H9 (cell line): ENCODE results near the gene GLS2. TPM values are rescaled to one million over a fixed set of nuclear protein-coding genes. Genes with fewer than 3 reads are reported as not detected.

Experiments used
- DNase-seq: peaks from one replicate; pipeline ENCODE4 v3.0.0-alpha.2; 2017
- H2AFZ ChIP-seq: one replicate; pipeline ENCODE4 v1.6.1; 2013; ENCODE audit warnings: mild to moderate bottlenecking, low read length, control low read depth, moderate library complexity
- H2AK5ac ChIP-seq: 2 replicates; pipeline ENCODE4 v1.6.1; 2013; ENCODE audit warnings: low read length, control low read depth, mixed read lengths; ENCODE audit not compliant: insufficient read length
- H2BK120ac ChIP-seq: one replicate; pipeline ENCODE4 v1.6.1; 2013; ENCODE audit warnings: low read depth, mild to moderate bottlenecking, low read length, control low read depth, inconsistent platforms; ENCODE audit not compliant: poor library complexity, severe bottlenecking
- H2BK12ac ChIP-seq: 2 replicates; pipeline ENCODE4 v1.6.1; 2013; ENCODE audit warnings: low read length, control low read depth, mixed read lengths, low read depth; ENCODE audit not compliant: insufficient read length
- H2BK15ac ChIP-seq: 2 replicates; pipeline ENCODE4 v1.6.1; 2013; ENCODE audit warnings: low read depth, low read length, control low read depth
- H2BK20ac ChIP-seq: one replicate; pipeline ENCODE4 v1.6.1; 2013; ENCODE audit warnings: low read depth, mild to moderate bottlenecking, low read length, control low read depth, inconsistent platforms; ENCODE audit not compliant: poor library complexity, severe bottlenecking
- H2BK5ac ChIP-seq: 2 replicates; pipeline ENCODE4 v1.6.1; 2013; ENCODE audit warnings: low read length, control low read depth, mixed read lengths; ENCODE audit not compliant: insufficient read length
- H3K14ac ChIP-seq: 2 replicates; pipeline ENCODE4 v1.6.1; 2013; ENCODE audit warnings: low read length, control low read depth; ENCODE audit not compliant: insufficient read depth
- H3K18ac ChIP-seq: 2 replicates; pipeline ENCODE4 v1.6.1; 2013; ENCODE audit warnings: low read depth, mild to moderate bottlenecking, mixed read lengths, low read length, control low read depth; ENCODE audit not compliant: insufficient read length
- H3K23ac ChIP-seq: 2 replicates; pipeline ENCODE4 v1.6.1; 2013; ENCODE audit warnings: low read length, control low read depth, mixed read lengths, low read depth; ENCODE audit not compliant: insufficient read length
- H3K23me2 ChIP-seq: 2 replicates; pipeline ENCODE4 v1.6.1; 2013; ENCODE audit warnings: low read depth, mild to moderate bottlenecking, mixed read lengths, low read length, control low read depth; ENCODE audit not compliant: insufficient read length, poor library complexity, severe bottlenecking
- H3K27ac ChIP-seq: 2 replicates; pipeline ENCODE4 v1.5.1; 2013; ENCODE audit warnings: low read length, control low read depth, mixed read lengths, low read depth; ENCODE audit not compliant: insufficient read length
- H3K27me3 ChIP-seq: 2 replicates; pipeline ENCODE4 v1.6.1; 2013; ENCODE audit warnings: low read length, control low read depth, inconsistent platforms; ENCODE audit not compliant: insufficient read depth
- H3K4ac ChIP-seq: 2 replicates; pipeline ENCODE4 v1.6.1; 2013; ENCODE audit warnings: low read depth, mild to moderate bottlenecking, control low read depth, inconsistent platforms, low read length, moderate library complexity
- H3K4me1 ChIP-seq: 2 replicates; pipeline ENCODE4 v1.6.1; 2013; ENCODE audit warnings: low read length, control low read depth, inconsistent platforms; ENCODE audit not compliant: insufficient read depth
- H3K4me2 ChIP-seq: 2 replicates; pipeline ENCODE4 v1.6.1; 2013; ENCODE audit warnings: low read length, control low read depth, mixed read lengths; ENCODE audit not compliant: insufficient read length, insufficient read depth
- H3K56ac ChIP-seq: 2 replicates; pipeline ENCODE4 v1.6.1; 2013; ENCODE audit warnings: low read depth, mild to moderate bottlenecking, mixed read lengths, low read length, control low read depth; ENCODE audit not compliant: insufficient read length
- H3K79me1 ChIP-seq: 2 replicates; pipeline ENCODE4 v1.6.1; 2013; ENCODE audit warnings: low read depth, mild to moderate bottlenecking, moderate library complexity, low read length, control low read depth, inconsistent platforms; ENCODE audit not compliant: insufficient read depth, poor library complexity, severe bottlenecking
- H3K79me2 ChIP-seq: 2 replicates; pipeline ENCODE4 v1.6.1; 2013; ENCODE audit warnings: low read length, control low read depth, inconsistent platforms; ENCODE audit not compliant: insufficient read depth
- H3K9ac ChIP-seq: 2 replicates; pipeline ENCODE4 v1.6.1; 2013; ENCODE audit warnings: low read length, control low read depth, mixed read lengths; ENCODE audit not compliant: insufficient read length; ENCODE audit errors: extremely low read depth
- H3K9me3 ChIP-seq: one replicate; pipeline ENCODE4 v1.6.1; 2013; ENCODE audit warnings: low read depth, low read length, inconsistent platforms; ENCODE audit not compliant: control insufficient read depth
- H3T11ph ChIP-seq: one replicate; pipeline ENCODE4 v1.6.1; 2013; ENCODE audit warnings: mild to moderate bottlenecking, low read length, control low read depth, inconsistent platforms
- H4K20me1 ChIP-seq: one replicate; pipeline ENCODE4 v1.6.1; 2013; ENCODE audit not compliant: control insufficient read depth, insufficient read length, insufficient read depth
- H4K5ac ChIP-seq: 2 replicates; pipeline ENCODE4 v1.6.1; 2013; ENCODE audit warnings: low read depth, mild to moderate bottlenecking, mixed read lengths, low read length, control low read depth; ENCODE audit not compliant: insufficient read length
- H4K8ac ChIP-seq: replicated peaks from 2 replicates; pipeline ENCODE4 v1.6.1; 2013; ENCODE audit warnings: low read length, control low read depth, mixed read lengths, low read depth; ENCODE audit not compliant: insufficient read length
- H4K91ac ChIP-seq: 2 replicates; pipeline ENCODE4 v1.6.1; 2013; ENCODE audit warnings: low read depth, mild to moderate bottlenecking, moderate library complexity, mixed read lengths, low read length, control low read depth; ENCODE audit not compliant: insufficient read length
- H3K27ac Mint-ChIP-seq, 3 experiments: 2 replicates in 2 of 3; 3 replicates in 1 of 3; pipeline ENCODE4 v1.8.0; 2020 to 2021; ENCODE audit warnings: mixed read lengths in 3 of 3, mild to moderate bottlenecking in 1 of 3, moderate library complexity in 1 of 3
- H3K27me3 Mint-ChIP-seq: 2 replicates; pipeline ENCODE4 v1.8.0; 2021; ENCODE audit warnings: low read depth, mild to moderate bottlenecking, moderate library complexity, mixed read lengths
- H3K36me3 Mint-ChIP-seq, 3 experiments: 2 replicates in 2 of 3; 3 replicates in 1 of 3; pipeline ENCODE4 v1.8.0; 2020 to 2021; ENCODE audit warnings: low read depth in 3 of 3, mixed read lengths in 3 of 3; ENCODE audit not compliant: insufficient read depth in 1 of 3
- H3K4me1 Mint-ChIP-seq, 2 experiments: 2 replicates each; pipeline ENCODE4 v1.8.0; 2020; ENCODE audit warnings: mixed read lengths in 2 of 2
- H3K4me3 Mint-ChIP-seq, 2 experiments: 2 replicates in 1 of 2; 3 replicates in 1 of 2; pipeline ENCODE4 v1.8.0; 2020 to 2021; ENCODE audit warnings: mild to moderate bottlenecking in 2 of 2, mixed read lengths in 2 of 2, moderate library complexity in 1 of 2
- H3K9me3 Mint-ChIP-seq, 2 experiments: 2 replicates in 1 of 2; 3 replicates in 1 of 2; pipeline ENCODE4 v1.8.0; 2020; ENCODE audit warnings: mild to moderate bottlenecking in 2 of 2, mixed read lengths in 2 of 2, moderate library complexity in 1 of 2
- CTCF ChIP-seq: fragments of 200-600 bp; sonication (generic); conservative IDR thresholded peaks from 3 replicates; pipeline ENCODE4 v1.8.0; 2021; ENCODE audit warnings: antibody characterized with exemption, mild to moderate bottlenecking
- WGBS: extraction: QIAGEN DNeasy Blood & Tissue Kit; methylation state at CpG from one replicate; pipeline ENCODE4 v1.1.7; 2013; ENCODE audit warnings: missing lambda C conversion rate, low lambda C conversion rate, mixed read lengths; ENCODE audit not compliant: insufficient read length; ENCODE audit errors: extremely low coverage; 5-methylcytosine and 5-hydroxymethylcytosine counted together
- total RNA-seq: library from RNA; stranded (reverse); gene quantifications from 2 replicates; pipeline ENCODE4 v1.2.1, GENCODE V29; 2021

The GLS2 gene
- total RNA-seq, 1 experiment from 2014 or later = 17.0 TPM

GRCh38 chr12:56434828-56435227, 53.1 kb downstream of the GLS2 start:
- Histone ChIP-seq H4K5ac (no peak overlapping the region), H2AFZ (no peak overlapping the region), H3K27ac (no peak overlapping the region), H3K23me2 (no peaks in the 10 kb centered on the region), H4K20me1 (no peaks in the 10 kb centered on the region), H3K9me3 (no peaks in the 10 kb centered on the region), H3K79me2 (peaks cover 10% of the 10 kb centered on the region; the same call in 1 of the 2 replicates), H2BK120ac (no peak overlapping the region), H3K56ac (no peak overlapping the region), H3K18ac (no peak overlapping the region), H4K91ac (no peak overlapping the region), H3K79me1 (peaks cover 7% of the 10 kb centered on the region), H2BK15ac (no peak overlapping the region), H3T11ph (no peak overlapping the region), H3K23ac (no peak overlapping the region), H2BK20ac (no peak overlapping the region), H3K9ac (no peak overlapping the region), H3K27me3 (no peaks in the 10 kb centered on the region), H2BK12ac (no peak overlapping the region), H2AK5ac (no peak overlapping the region), H3K4me2 (no peak overlapping the region), H2BK5ac (no peak overlapping the region), H3K14ac (no peak overlapping the region), H3K4ac (no peak overlapping the region), H3K4me1 (no peaks in the 10 kb centered on the region), H4K8ac (no peak overlapping the region)
- no peak for TF ChIP-seq CTCF
- H3K9me3 Mint-ChIP-seq = no peaks in the 10 kb centered on the region
- peak overlapping the region in 2 of 3 experiments; percentile 72 to 73; a peak in 3 of 7 replicates for H3K27ac Mint-ChIP-seq
- H3K4me1 Mint-ChIP-seq = peaks cover 8 to 11% of the 10 kb centered on the region in 2 experiments
- DNase-seq = no peak
- peaks cover 23 to 45% (median 41%) of the 10 kb centered on the region in 3 experiments; a peak in 6 of 7 replicates for H3K36me3 Mint-ChIP-seq
- no CpG with 5 or more reads among the region's 6 CpGs for WGBS
- no peaks in the 10 kb centered on the region for H3K27me3 Mint-ChIP-seq
- no peak overlapping the region for H3K4me3 Mint-ChIP-seq
